Upper lobe of left lung (tissue), 6 donors: ENCODE measurements around the gene ARFRP1. TPM values are rescaled to one million over a fixed set of nuclear protein-coding genes. Genes with fewer than 3 reads are reported as not detected.

Source experiments
- ATAC-seq, 2 donors: fragments of 200-7000 bp; cut with Tn5 transposase; one replicate each; pipeline ENCODE4 v1.9.1; 2022; ENCODE audit warnings: mild to moderate bottlenecking in 2 of 2, moderate library complexity in 2 of 2; ENCODE audit not compliant: low FRiP score in 2 of 2
- DNase-seq, 2 donors: peaks; one replicate each; pipeline ENCODE4 v3.0.0-alpha.2; 2019 to 2020
- H3K27ac ChIP-seq, 4 donors: fragments of 200-600 bp; sonication (generic); one replicate each; pipeline ENCODE4 v1.5.1; 2016 to 2019
- H3K27me3 ChIP-seq, 4 donors: fragments of 200-600 bp; sonication (generic); one replicate each; pipeline ENCODE4 v1.5.1; 2017 to 2019
- H3K36me3 ChIP-seq, 4 donors: fragments of 200-600 bp; sonication (generic); one replicate each; pipeline ENCODE4 v1.5.1; 2016 to 2019
- H3K4me1 ChIP-seq, 4 donors: fragments of 200-600 bp; sonication (generic); one replicate each; pipeline ENCODE4 v1.5.1; 2018 to 2019
- H3K4me3 ChIP-seq, 4 donors: fragments of 200-600 bp; sonication (generic); one replicate each; pipeline ENCODE4 v1.5.1; 2017 to 2019; ENCODE audit warnings: mild to moderate bottlenecking in 2 of 4, moderate library complexity in 1 of 4
- H3K9me3 ChIP-seq, 4 donors: fragments of 200-600 bp; sonication (generic); one replicate each; pipeline ENCODE4 v1.5.1; 2018 to 2019
- CTCF ChIP-seq, 6 experiments: fragments of 450-650 bp in 4 of 6; fragments of 200-600 bp in 2 of 6; sonication (generic) in 2 of 6; IDR thresholded peaks; one replicate each; pipeline ENCODE4 v1.5.1; 2016 to 2019; ENCODE audit warnings: antibody characterized with exemption in 6 of 6
- EP300 ChIP-seq, 4 donors: sonication (generic); formaldehyde crosslinking; IDR thresholded peaks; one replicate each; pipeline ENCODE4 v1.5.1; 2017; ENCODE audit warnings: antibody characterized with exemption in 4 of 4, control low read depth in 2 of 4
- POLR2A ChIP-seq, 4 donors: fragments of 450-650 bp; IDR thresholded peaks; one replicate each; pipeline ENCODE4 v1.5.1; 2016 to 2017; ENCODE audit warnings: antibody characterized with exemption in 4 of 4, mild to moderate bottlenecking in 2 of 4
- POLR2AphosphoS5 ChIP-seq, 2 donors: sonication (generic); formaldehyde crosslinking; IDR thresholded peaks; one replicate each; pipeline ENCODE4 v1.5.1; 2017; ENCODE audit warnings: antibody characterized with exemption in 2 of 2
- WGBS, 2 donors: methylation state at CpG; one replicate each; pipeline ENCODE4 v1.1.5; 2017 to 2018; 5-methylcytosine and 5-hydroxymethylcytosine counted together
- total RNA-seq, 6 donors: library from RNA; depleted of rRNA in 4 of 6; stranded (reverse); fragments of >200 nt in 4 of 6; gene quantifications; one replicate each; pipeline versions ENCODE4 v1.1.0 to v1.2.1, GENCODE V29; 2016 to 2021
- donor health status: DM: no; HTN: no; CAD: no; lungs with moderate emphysema.
- donor health status: DM: no; HTN: yes; CAD: no; lungs with severe emphysema.

ARFRP1 gene
- total RNA-seq, 6 donors from 2014 or later = 26.8 to 56.4 (median 46.3) TPM

- 4 to 10% methylated on average over 14 to 23 of the region's 56 CpGs for WGBS, 2 donors
- Histone ChIP-seq H3K4me3 (peak overlapping the region; percentile 79 to 98 (median 92)), H3K27me3 (no peaks in the 10 kb centered on the region), H3K9me3 (no peaks in the 10 kb centered on the region), H3K4me1 (peaks cover 24 to 33% (median 26%) of the 10 kb centered on the region in 4 donors), H3K36me3 (peaks cover 21 to 59% (median 46%) of the 10 kb centered on the region in 4 donors), H3K27ac (peak overlapping the region; percentile 89 to 93 (median 92))
- DNase-seq = peak; percentile 58 to 82
- ATAC-seq = peak; percentile 12 to 71
- peak in 1 of 4 donors; percentile 17 for TF ChIP-seq POLR2A (IDR thresholded peaks at IDR 0.05)
- TF ChIP-seq EP300 (IDR thresholded peaks at IDR 0.05) = no peak
- peak in 2 of 6 experiments; percentile 23 to 33 for TF ChIP-seq CTCF (IDR thresholded peaks at IDR 0.05)
- TF ChIP-seq POLR2AphosphoS5 (IDR thresholded peaks at IDR 0.05) = peak in 1 of 2 donors; percentile 16
These were observed 771 bp downstream of the ARFRP1 start for GRCh38 chr20:63706852-63707557.

- Histone ChIP-seq H3K27me3 (no peaks in the 10 kb centered on the region), H3K9me3 (no peaks in the 10 kb centered on the region), H3K36me3 (peaks cover 20 to 51% (median 39%) of the 10 kb centered on the region in 4 donors), H3K4me3 (peak overlapping the region in 3 of 4 donors; percentile 79 to 98 (median 96)), H3K27ac (peak overlapping the region; percentile 89 to 93 (median 92)), H3K4me1 (peaks cover 24 to 33% (median 26%) of the 10 kb centered on the region in 4 donors)
- no peak for TF ChIP-seq EP300 (IDR thresholded peaks at IDR 0.05)
- no peak for TF ChIP-seq POLR2A (IDR thresholded peaks at IDR 0.05)
- no peak for TF ChIP-seq CTCF (IDR thresholded peaks at IDR 0.05)
- no peak for TF ChIP-seq POLR2AphosphoS5 (IDR thresholded peaks at IDR 0.05)
- DNase-seq = no peak
- 78 to 84% methylated on average over 8 to 12 of the region's 12 CpGs for WGBS, 2 donors
- no peak for ATAC-seq
These were observed 1.6 kb downstream of the ARFRP1 start for GRCh38 chr20:63706027-63706695.

- Histone ChIP-seq H3K36me3 (peaks cover 18 to 45% (median 37%) of the 10 kb centered on the region in 4 donors), H3K4me1 (peaks cover 24 to 33% (median 26%) of the 10 kb centered on the region in 4 donors), H3K9me3 (no peaks in the 10 kb centered on the region), H3K27me3 (no peaks in the 10 kb centered on the region), H3K4me3 (no peak overlapping the region), H3K27ac (peak overlapping the region in 1 of 4 donors; percentile 93)
- WGBS, 2 donors = 83 to 94% methylated on average over 5 to 8 of the region's 8 CpGs
- TF ChIP-seq POLR2AphosphoS5 (IDR thresholded peaks at IDR 0.05) (no peak), CTCF (IDR thresholded peaks at IDR 0.05) (no peak), POLR2A (IDR thresholded peaks at IDR 0.05) (no peak), EP300 (IDR thresholded peaks at IDR 0.05) (no peak)
- ATAC-seq (no peak), DNase-seq (no peak)
These were observed 2.3 kb downstream of the ARFRP1 start for GRCh38 chr20:63705232-63706026.

GRCh38 chr20:63704749-63705117 lies 3.0 kb downstream of the ARFRP1 start:
- 86 to 87% methylated on average over 4 to 6 of the region's 6 CpGs for WGBS, 2 donors
- Histone ChIP-seq H3K27me3 (no peaks in the 10 kb centered on the region), H3K4me3 (no peak overlapping the region), H3K27ac (peak overlapping the region in 1 of 4 donors; percentile 93), H3K9me3 (no peaks in the 10 kb centered on the region), H3K36me3 (peaks cover 17 to 41% (median 37%) of the 10 kb centered on the region in 4 donors), H3K4me1 (peaks cover 24 to 32% (median 26%) of the 10 kb centered on the region in 4 donors)
- DNase-seq = peak in 1 of 2 donors; percentile 41
- no peak for TF ChIP-seq CTCF (IDR thresholded peaks at IDR 0.05)
- TF ChIP-seq POLR2A (IDR thresholded peaks at IDR 0.05) = no peak
- no peak for TF ChIP-seq POLR2AphosphoS5 (IDR thresholded peaks at IDR 0.05)
- TF ChIP-seq EP300 (IDR thresholded peaks at IDR 0.05) = no peak
- ATAC-seq = no peak
